ENCODE results near the gene LRRC27. TPM values are rescaled to one million over a fixed set of nuclear protein-coding genes. Genes with fewer than 3 reads are reported as not detected.
"Not testable (repeated sequence)": the region's sequence is repeated elsewhere in the genome, so short reads cannot be mapped to it uniquely, and the experiment has no call there.

The LRRC27 gene
- total RNA-seq, 2 experiments from 2014 or later, result 3.5 to 3.8 TPM

DNA sequence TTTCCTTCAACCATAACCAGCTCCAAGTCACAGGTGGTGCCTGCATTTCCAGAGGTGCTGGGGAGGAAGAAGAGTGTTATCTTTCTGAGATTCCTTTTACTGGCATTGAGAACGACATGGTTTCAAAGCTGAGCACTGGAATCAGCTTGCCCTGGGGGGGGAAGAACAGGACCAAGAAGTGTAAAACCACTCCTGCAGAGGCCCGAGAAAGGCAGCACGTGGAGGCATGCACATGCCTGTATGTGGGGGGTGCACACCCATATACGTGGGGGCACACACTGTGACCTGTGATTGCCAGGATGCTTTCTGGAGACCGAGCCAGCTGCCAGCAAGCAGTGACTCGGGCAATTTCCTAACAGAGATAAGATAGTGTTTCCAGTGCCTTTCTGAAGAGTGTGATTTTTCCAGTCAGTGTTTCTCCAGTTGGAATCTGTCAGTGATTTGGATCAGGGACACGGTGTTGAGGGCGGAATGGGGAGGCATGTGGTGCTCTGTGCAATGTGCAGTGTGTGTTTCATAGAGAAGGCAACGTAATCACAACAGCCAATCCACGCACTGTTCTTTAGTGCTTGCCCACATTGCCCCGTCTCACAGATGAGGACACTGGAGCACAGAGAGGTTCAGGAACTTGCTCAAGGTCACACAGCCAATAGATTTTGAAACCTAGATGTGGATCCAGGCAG is 4.2 kb downstream of the LRRC27 start:
- H3K27ac Mint-ChIP-seq, result peak overlapping the region; percentile 3
- no peak for DNase-seq
- H3K4me1 Mint-ChIP-seq, result peaks cover 38% of the 10 kb centered on the region
- H3K27me3 Mint-ChIP-seq, result no peaks in the 10 kb centered on the region
- peaks cover 6% of the 10 kb centered on the region for H3K36me3 Mint-ChIP-seq
- peaks cover 1% of the 10 kb centered on the region for H3K9me3 Mint-ChIP-seq
- peak overlapping the region; percentile 85 for H3K4me3 Mint-ChIP-seq

GRCh38 chr10:132336919-132337407 is 5.0 kb downstream of the LRRC27 start:
- Mint-ChIP-seq H3K4me3 (peak overlapping the region; percentile 85), H3K36me3 (peaks cover 3% of the 10 kb centered on the region), H3K27me3 (no peaks in the 10 kb centered on the region), H3K4me1 (peaks cover 36% of the 10 kb centered on the region), H3K27ac (peak overlapping the region; percentile 80), H3K9me3 (peaks cover 3% of the 10 kb centered on the region)
- no peak for DNase-seq

DNA sequence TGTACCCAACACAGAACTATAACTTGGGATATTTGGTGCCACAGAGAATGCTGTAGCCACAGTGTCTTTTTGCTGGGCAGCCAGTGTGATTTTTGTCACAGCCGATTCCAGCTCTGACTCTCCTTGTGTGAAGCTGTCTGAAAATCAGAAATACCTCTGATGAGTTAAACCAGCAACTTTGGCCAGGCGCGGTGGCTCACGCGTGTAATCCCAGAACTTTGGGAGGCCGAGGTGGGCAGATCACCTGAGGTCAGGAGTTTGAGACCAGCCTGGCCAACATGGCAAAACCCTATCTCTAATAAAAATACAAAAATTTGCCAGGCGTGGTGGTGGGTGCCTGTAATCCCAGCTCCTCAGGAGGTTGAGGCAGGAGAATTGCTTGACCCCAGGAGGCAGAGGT is 5.9 kb downstream of the LRRC27 start:
- not testable (repeated sequence) for H3K4me3 Mint-ChIP-seq

DNA sequence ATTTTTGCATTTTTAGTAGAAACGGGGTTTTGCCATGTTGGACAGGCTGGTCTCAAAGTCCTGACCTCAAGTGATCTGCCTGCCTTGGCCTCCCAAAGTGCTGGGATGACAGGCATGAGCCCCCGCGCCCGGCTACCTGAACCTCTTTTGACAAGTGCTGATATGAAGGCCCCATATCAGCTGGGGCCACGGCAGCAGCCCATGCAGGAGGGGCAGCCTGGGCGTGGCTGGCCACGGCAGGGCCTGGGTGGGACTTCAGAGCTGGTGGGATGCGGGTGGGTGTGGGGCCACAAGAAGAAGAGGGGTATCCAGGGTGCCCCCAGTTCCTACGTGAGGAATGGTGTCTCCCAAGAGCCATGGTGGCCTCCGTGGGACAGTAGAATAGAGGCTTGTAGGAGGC is 6.9 kb downstream of the LRRC27 start:
- H3K27me3 Mint-ChIP-seq, result no peaks in the 10 kb centered on the region
- H3K4me3 Mint-ChIP-seq, result no peak overlapping the region
- no peak overlapping the region for H3K27ac Mint-ChIP-seq
- no peak for DNase-seq
- peaks cover 21% of the 10 kb centered on the region for H3K4me1 Mint-ChIP-seq
- peaks cover 7% of the 10 kb centered on the region for H3K36me3 Mint-ChIP-seq
- H3K9me3 Mint-ChIP-seq, result peaks cover 3% of the 10 kb centered on the region

More for the DNA sequence above, 5.9 kb downstream of the LRRC27 start:
- H3K36me3 Mint-ChIP-seq, H3K9me3 Mint-ChIP-seq, DNase-seq, H3K27me3 Mint-ChIP-seq, H3K27ac Mint-ChIP-seq: not testable (repeated sequence)
- H3K4me1 Mint-ChIP-seq, result peaks cover 31% of the 10 kb centered on the region

DNA sequence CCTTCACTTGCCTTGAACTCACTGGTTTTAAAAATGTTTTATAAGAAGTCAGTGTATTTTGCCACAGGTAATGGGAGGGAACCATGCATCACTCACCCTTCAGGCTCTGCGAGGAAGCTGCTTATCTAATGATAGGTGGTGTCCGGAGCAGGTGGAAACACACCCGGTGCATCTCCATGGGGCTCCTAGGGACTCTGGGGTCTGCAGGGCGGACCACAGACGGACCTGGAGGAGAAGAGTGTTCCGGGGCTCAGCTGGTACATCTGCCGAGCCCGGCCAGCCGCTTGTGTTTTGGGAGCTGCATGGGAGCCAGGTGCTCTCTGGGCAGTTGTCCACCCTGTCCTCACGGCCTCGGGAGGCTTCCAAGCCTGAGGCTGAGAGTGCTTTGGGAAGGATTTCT is 7.3 kb downstream of the LRRC27 start:
- H3K9me3 Mint-ChIP-seq, result peaks cover 3% of the 10 kb centered on the region
- peaks cover 18% of the 10 kb centered on the region for H3K4me1 Mint-ChIP-seq
- no peak overlapping the region for H3K4me3 Mint-ChIP-seq
- no peak overlapping the region for H3K27ac Mint-ChIP-seq
- peaks cover 7% of the 10 kb centered on the region for H3K36me3 Mint-ChIP-seq
- H3K27me3 Mint-ChIP-seq, result no peaks in the 10 kb centered on the region
- DNase-seq, result no peak

- no peak for DNase-seq
- Mint-ChIP-seq H3K9me3 (peaks cover 3% of the 10 kb centered on the region), H3K4me3 (no peak overlapping the region), H3K27me3 (no peaks in the 10 kb centered on the region), H3K4me1 (peaks cover 16% of the 10 kb centered on the region), H3K27ac (no peak overlapping the region), H3K36me3 (peaks cover 7% of the 10 kb centered on the region)
Observed at GRCh38 chr10:132341017-132341416, 9.0 kb downstream of the LRRC27 start.

DNA sequence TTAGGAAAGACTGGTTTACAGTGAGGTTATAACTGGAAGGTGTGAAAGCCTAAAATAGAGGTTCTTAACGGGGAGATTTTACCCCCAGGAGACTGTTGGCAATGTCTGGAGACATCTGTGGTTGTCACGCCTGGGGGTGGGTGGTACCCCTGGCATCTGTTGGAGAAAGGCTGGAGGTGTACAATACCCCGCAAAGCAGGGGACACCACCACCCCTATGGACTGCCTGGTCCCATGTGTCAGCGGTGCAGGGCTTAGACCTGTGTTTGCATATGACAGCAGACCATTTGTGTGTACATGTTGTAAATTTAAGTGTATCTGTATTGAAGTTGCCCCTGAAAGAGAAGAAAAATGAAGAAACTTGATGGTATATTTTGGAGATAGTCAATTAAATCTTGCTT is 9.8 kb downstream of the LRRC27 start:
- no peak overlapping the region for H3K4me3 Mint-ChIP-seq
- H3K4me1 Mint-ChIP-seq, result peaks cover 9% of the 10 kb centered on the region
- peaks cover 7% of the 10 kb centered on the region for H3K36me3 Mint-ChIP-seq
- H3K27ac Mint-ChIP-seq, result no peak overlapping the region
- no peaks in the 10 kb centered on the region for H3K27me3 Mint-ChIP-seq
- DNase-seq, result no peak
- H3K9me3 Mint-ChIP-seq, result peaks cover 3% of the 10 kb centered on the region

- H3K36me3 Mint-ChIP-seq, result peaks cover 7% of the 10 kb centered on the region
- DNase-seq, result no peak
- peaks cover 3% of the 10 kb centered on the region for H3K9me3 Mint-ChIP-seq
- H3K4me3 Mint-ChIP-seq, result no peak overlapping the region
- no peak overlapping the region for H3K27ac Mint-ChIP-seq
- H3K4me1 Mint-ChIP-seq, result peaks cover 1% of the 10 kb centered on the region
- no peaks in the 10 kb centered on the region for H3K27me3 Mint-ChIP-seq
Observed at GRCh38 chr10:132342553-132342952, 10.6 kb downstream of the LRRC27 start.

- no peaks in the 10 kb centered on the region for H3K27me3 Mint-ChIP-seq
- H3K4me1 Mint-ChIP-seq, result no peaks in the 10 kb centered on the region
- no peak overlapping the region for H3K4me3 Mint-ChIP-seq
- H3K9me3 Mint-ChIP-seq, result peaks cover 3% of the 10 kb centered on the region
- H3K27ac Mint-ChIP-seq, result no peak overlapping the region
- DNase-seq, result no peak
- peaks cover 7% of the 10 kb centered on the region for H3K36me3 Mint-ChIP-seq
Observed at GRCh38 chr10:132344386-132344785, 12.4 kb downstream of the LRRC27 start.

- Mint-ChIP-seq H3K27me3 (no peaks in the 10 kb centered on the region), H3K27ac (no peak overlapping the region), H3K36me3 (peaks cover 7% of the 10 kb centered on the region), H3K4me1 (no peaks in the 10 kb centered on the region), H3K9me3 (peaks cover 3% of the 10 kb centered on the region), H3K4me3 (no peak overlapping the region)
- no peak for DNase-seq
Observed at GRCh38 chr10:132345345-132345744, 13.4 kb downstream of the LRRC27 start.

DNA sequence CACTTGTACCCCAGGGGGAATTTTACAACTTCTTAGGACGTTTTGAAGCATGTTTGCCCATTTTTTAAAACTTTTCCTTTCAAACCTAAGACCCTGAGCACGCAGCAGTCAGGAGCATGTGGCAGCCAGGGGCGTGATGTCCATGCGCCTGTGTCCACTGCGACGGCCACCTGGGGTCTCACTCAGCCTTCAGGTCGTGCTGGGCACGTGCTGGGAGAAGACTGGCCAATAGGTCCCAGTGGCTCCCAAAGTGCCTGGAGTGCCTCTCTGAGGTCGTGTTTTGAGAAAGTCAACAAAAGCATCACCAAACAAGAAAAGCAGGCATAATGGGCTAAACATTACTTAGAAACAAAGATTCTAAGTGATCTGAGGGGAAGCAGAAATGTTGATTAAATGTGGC is 14.8 kb downstream of the LRRC27 start:
- Mint-ChIP-seq H3K36me3 (peaks cover 4% of the 10 kb centered on the region), H3K27me3 (no peaks in the 10 kb centered on the region), H3K9me3 (peaks cover 1% of the 10 kb centered on the region), H3K4me3 (no peak overlapping the region), H3K4me1 (no peaks in the 10 kb centered on the region), H3K27ac (no peak overlapping the region)
- no peak for DNase-seq

GRCh38 chr10:132347211-132347930 is 15.4 kb downstream of the LRRC27 start:
- H3K4me1 Mint-ChIP-seq, result no peaks in the 10 kb centered on the region
- H3K9me3 Mint-ChIP-seq, result no peaks in the 10 kb centered on the region
- no peaks in the 10 kb centered on the region for H3K27me3 Mint-ChIP-seq
- DNase-seq, result no peak
- H3K4me3 Mint-ChIP-seq, result no peak overlapping the region
- no peak overlapping the region for H3K27ac Mint-ChIP-seq
- peaks cover 2% of the 10 kb centered on the region for H3K36me3 Mint-ChIP-seq

DNA sequence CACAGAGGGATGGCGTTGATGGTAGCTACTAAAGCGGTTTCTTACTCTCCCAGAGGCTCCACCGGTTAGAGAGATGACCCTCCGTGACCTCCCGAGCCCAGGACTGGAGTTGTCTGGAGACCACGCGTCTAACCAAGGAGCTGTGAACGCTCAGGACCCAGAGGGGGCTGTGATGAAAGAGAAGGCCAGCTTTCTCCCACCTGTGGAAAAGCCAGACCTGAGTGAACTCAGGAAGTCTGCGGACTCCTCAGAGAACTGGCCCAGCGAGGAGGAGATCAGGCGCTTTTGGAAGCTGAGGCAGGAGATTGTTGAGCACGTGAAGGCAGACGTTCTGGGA is 15.9 kb downstream of the LRRC27 start:
- Mint-ChIP-seq H3K9me3 (no peaks in the 10 kb centered on the region), H3K36me3 (no peaks in the 10 kb centered on the region), H3K4me1 (peaks cover 2% of the 10 kb centered on the region), H3K4me3 (no peak overlapping the region), H3K27ac (no peak overlapping the region), H3K27me3 (no peaks in the 10 kb centered on the region)
- no peak for DNase-seq

- H3K4me3 Mint-ChIP-seq, result no peak overlapping the region
- H3K36me3 Mint-ChIP-seq, result no peaks in the 10 kb centered on the region
- H3K9me3 Mint-ChIP-seq, result no peaks in the 10 kb centered on the region
- H3K27me3 Mint-ChIP-seq, result no peaks in the 10 kb centered on the region
- H3K27ac Mint-ChIP-seq, result no peak overlapping the region
- peaks cover 2% of the 10 kb centered on the region for H3K4me1 Mint-ChIP-seq
- DNase-seq, result no peak
Observed at GRCh38 chr10:132349766-132350165, 17.8 kb downstream of the LRRC27 start.

GRCh38 chr10:132350391-132350790 is 18.4 kb downstream of the LRRC27 start:
- Mint-ChIP-seq H3K36me3 (no peaks in the 10 kb centered on the region), H3K4me3 (no peak overlapping the region), H3K9me3 (no peaks in the 10 kb centered on the region), H3K27ac (no peak overlapping the region), H3K27me3 (no peaks in the 10 kb centered on the region), H3K4me1 (peaks cover 2% of the 10 kb centered on the region)
- no peak for DNase-seq

DNA sequence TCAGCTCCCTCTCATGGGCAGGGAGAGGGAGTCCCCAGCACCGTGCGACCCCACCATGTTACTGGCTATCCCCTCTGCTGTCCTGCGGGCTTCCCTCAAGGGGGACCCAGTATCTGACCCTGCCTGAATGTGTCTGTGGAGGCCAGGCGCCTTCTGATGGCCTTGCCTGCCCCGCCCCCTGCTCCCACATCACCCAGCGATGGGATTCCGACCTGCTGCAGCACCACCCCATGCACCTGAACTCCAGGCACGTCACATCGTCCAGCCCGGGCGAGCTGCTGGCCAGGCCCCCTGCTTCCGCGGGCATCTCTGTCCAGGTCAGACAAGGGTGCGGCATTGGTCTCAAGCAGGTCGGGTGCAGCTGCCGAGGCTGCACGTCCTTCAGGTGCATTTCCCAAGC is 19.0 kb downstream of the LRRC27 start:
- Mint-ChIP-seq H3K27ac (no peak overlapping the region), H3K4me1 (peaks cover 2% of the 10 kb centered on the region), H3K9me3 (no peaks in the 10 kb centered on the region), H3K27me3 (no peaks in the 10 kb centered on the region), H3K4me3 (no peak overlapping the region), H3K36me3 (no peaks in the 10 kb centered on the region)
- DNase-seq, result no peak
